A673 (cell line): Measurements from ENCODE around the gene WRAP53. TPM values are rescaled to one million over a fixed set of nuclear protein-coding genes. Genes with fewer than 3 reads are reported as not detected.

Source experiments
- BruUV-seq: library from RNA; stranded (reverse); fragments of 400-500 nt; replicated peaks from 2 replicates; lab custom pipeline; 2021; lab: Mats Ljungman, UMichigan
- CTCF ChIA-PET: fragments of 300-600 bp; sonication (Branson Sonifier 250); formaldehyde crosslinking; loops from one replicate; lab custom pipeline; 2022; ENCODE audit warnings: antibody characterized with exemption; lab: Charles Lee
- POLR2A ChIA-PET: fragments of 300-600 bp; sonication (Branson Sonifier 250); formaldehyde crosslinking; loops from one replicate; lab custom pipeline; 2022; ENCODE audit warnings: antibody characterized with exemption; ENCODE audit not compliant: low non-redundant PET; lab: Charles Lee
- DNase-seq: peaks from one replicate; pipeline ENCODE4 v3.0.0-alpha.2; 2015; ENCODE audit warnings: low spot score
- H3K27ac ChIP-seq: fragments of 200-600 bp; sonication (generic); 2 replicates; pipeline ENCODE4 v1.5.1; 2016; ENCODE audit warnings: mixed run types, low read depth, mild to moderate bottlenecking, mixed read lengths, antibody characterized with exemption, low read length; ENCODE audit not compliant: poor library complexity, severe bottlenecking
- H3K27me3 ChIP-seq: fragments of 200-600 bp; sonication (generic); replicated peaks from 2 replicates; pipeline ENCODE4 v1.6.1; 2017; ENCODE audit warnings: mixed run types, low read depth, mild to moderate bottlenecking, mixed read lengths, antibody characterized with exemption, low read length; ENCODE audit not compliant: insufficient read depth, poor library complexity
- H3K36me3 ChIP-seq: fragments of 200-600 bp; sonication (generic); 2 replicates; pipeline ENCODE4 v1.6.1; 2016; ENCODE audit warnings: mixed run types, mild to moderate bottlenecking, mixed read lengths, antibody characterized with exemption, low read length; ENCODE audit not compliant: insufficient read depth, poor library complexity, severe bottlenecking
- H3K4me1 ChIP-seq: fragments of 200-600 bp; sonication (generic); 2 replicates; pipeline ENCODE4 v1.6.1; 2017; ENCODE audit warnings: mixed run types, mild to moderate bottlenecking, mixed read lengths, antibody characterized with exemption, low read length; ENCODE audit not compliant: insufficient read depth, poor library complexity, severe bottlenecking
- H3K4me3 ChIP-seq: fragments of 200-600 bp; sonication (generic); 2 replicates; pipeline ENCODE4 v1.5.1; 2016; ENCODE audit warnings: low read depth, mixed run types, mild to moderate bottlenecking, mixed read lengths, low read length; ENCODE audit not compliant: poor library complexity, severe bottlenecking
- H3K9me3 ChIP-seq: fragments of 200-600 bp; sonication (generic); 2 replicates; pipeline ENCODE4 v1.6.1; 2016; ENCODE audit warnings: mixed run types, low read depth, mild to moderate bottlenecking, mixed read lengths, antibody characterized with exemption, low read length; ENCODE audit not compliant: poor library complexity, severe bottlenecking
- EZH2 ChIP-seq: fragments of 200-600 bp; sonication (generic); IDR thresholded peaks from 2 replicates; pipeline ENCODE4 v1.6.1; 2017; ENCODE audit warnings: borderline replicate concordance, low read depth, mild to moderate bottlenecking, mixed read lengths, antibody characterized with exemption, low read length; ENCODE audit not compliant: poor library complexity, severe bottlenecking
- intact Hi-C: fragments of 100-400 bp; cut with micrococcal nuclease; formaldehyde crosslinking; loops from one replicate; pipeline ENCODE4 v1.10.0; 2022; ENCODE audit not compliant: unreplicated experiment
- total RNA-seq: library from RNA; stranded (reverse); gene quantifications from 2 replicates; pipeline ENCODE4 v1.2.3, GENCODE V29; 2021
- TF ChIP-seq, protein P1 (sequence below): fragments of 300-800, 200-600 bp; sonication (generic); conservative IDR thresholded peaks from 2 replicates; pipeline ENCODE4 v1.5.1; 2017; ENCODE audit warnings: low read depth, mild to moderate bottlenecking, antibody characterized with exemption, low read length, moderate library complexity, mixed read lengths

WRAP53 gene
- total RNA-seq, 1 experiment from 2014 or later = 42.2 TPM

DNA sequence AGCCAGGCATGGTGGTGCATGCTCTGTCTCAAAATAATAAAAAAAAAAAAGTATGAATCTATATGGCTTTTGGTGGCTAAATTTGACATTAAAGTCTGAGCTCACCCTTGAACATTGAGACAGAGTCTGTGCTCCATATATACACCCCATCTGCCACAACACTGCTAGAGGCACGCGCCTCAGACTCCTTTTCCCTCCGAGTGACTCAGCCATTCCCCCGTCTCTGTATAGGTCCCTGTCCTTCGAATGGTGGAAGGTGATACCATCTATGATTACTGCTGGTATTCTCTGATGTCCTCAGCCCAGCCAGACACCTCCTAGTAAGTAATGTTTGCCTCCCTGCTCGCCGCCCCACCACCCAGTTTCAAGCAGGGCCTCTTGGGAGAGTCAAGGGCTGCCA is 12.2 kb downstream of the WRAP53 start:
- H3K27ac ChIP-seq = no peak overlapping the region
- peaks cover 22% of the 10 kb centered on the region for H3K4me1 ChIP-seq
- peaks cover 9% of the 10 kb centered on the region for H3K36me3 ChIP-seq
- H3K4me3 ChIP-seq = no peak overlapping the region
- ChIA-PET POLR2A (interaction anchor here (0.7 kb wide), 1 partner anchor 442 kb away, joined by 4 read pairs; no protein-coding TSS in a partner anchor), CTCF (no interaction called here)
- no TSS peak for BruUV-seq
- H3K27me3 ChIP-seq = no peaks in the 10 kb centered on the region
- DNase-seq = no peak
- no peaks in the 10 kb centered on the region for H3K9me3 ChIP-seq
- TF ChIP-seq, protein P1, sequence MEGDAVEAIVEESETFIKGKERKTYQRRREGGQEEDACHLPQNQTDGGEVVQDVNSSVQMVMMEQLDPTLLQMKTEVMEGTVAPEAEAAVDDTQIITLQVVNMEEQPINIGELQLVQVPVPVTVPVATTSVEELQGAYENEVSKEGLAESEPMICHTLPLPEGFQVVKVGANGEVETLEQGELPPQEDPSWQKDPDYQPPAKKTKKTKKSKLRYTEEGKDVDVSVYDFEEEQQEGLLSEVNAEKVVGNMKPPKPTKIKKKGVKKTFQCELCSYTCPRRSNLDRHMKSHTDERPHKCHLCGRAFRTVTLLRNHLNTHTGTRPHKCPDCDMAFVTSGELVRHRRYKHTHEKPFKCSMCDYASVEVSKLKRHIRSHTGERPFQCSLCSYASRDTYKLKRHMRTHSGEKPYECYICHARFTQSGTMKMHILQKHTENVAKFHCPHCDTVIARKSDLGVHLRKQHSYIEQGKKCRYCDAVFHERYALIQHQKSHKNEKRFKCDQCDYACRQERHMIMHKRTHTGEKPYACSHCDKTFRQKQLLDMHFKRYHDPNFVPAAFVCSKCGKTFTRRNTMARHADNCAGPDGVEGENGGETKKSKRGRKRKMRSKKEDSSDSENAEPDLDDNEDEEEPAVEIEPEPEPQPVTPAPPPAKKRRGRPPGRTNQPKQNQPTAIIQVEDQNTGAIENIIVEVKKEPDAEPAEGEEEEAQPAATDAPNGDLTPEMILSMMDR = no peak
- no peak for TF ChIP-seq EZH2
- intact Hi-C loops = no loop called here

DNA sequence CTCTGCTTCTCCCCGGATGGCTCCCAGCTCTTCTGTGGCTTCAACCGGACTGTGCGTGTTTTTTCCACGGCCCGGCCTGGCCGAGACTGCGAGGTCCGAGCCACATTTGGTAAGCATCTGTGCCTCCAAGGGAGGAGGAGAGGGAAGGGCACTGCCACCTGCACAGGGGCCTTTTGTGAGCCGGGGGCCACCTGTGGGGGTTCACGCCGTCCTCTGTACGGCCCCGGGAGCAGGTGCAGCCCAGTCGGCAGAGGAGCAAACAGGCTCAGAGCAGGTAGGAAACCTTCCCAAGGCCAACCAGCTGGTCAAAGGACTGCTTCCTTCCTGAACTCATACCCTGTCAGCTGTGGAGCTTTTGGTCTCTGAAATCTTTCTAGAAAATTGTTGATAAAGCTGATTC is 13.4 kb downstream of the WRAP53 start:
- Histone ChIP-seq H3K9me3 (no peaks in the 10 kb centered on the region), H3K27ac (no peak overlapping the region), H3K4me3 (no peak overlapping the region), H3K27me3 (no peaks in the 10 kb centered on the region), H3K4me1 (peaks cover 32% of the 10 kb centered on the region), H3K36me3 (peaks cover 8% of the 10 kb centered on the region)
- intact Hi-C loops = no loop called here
- ChIA-PET POLR2A (interaction anchor here (0.6 kb wide), 1 partner anchor 155 kb away, joined by 3 read pairs; no protein-coding TSS in a partner anchor), CTCF (no interaction called here)
- TF ChIP-seq, protein P1 = no peak
- no peak for TF ChIP-seq EZH2
- DNase-seq = no peak
- BruUV-seq = no TSS peak

DNA sequence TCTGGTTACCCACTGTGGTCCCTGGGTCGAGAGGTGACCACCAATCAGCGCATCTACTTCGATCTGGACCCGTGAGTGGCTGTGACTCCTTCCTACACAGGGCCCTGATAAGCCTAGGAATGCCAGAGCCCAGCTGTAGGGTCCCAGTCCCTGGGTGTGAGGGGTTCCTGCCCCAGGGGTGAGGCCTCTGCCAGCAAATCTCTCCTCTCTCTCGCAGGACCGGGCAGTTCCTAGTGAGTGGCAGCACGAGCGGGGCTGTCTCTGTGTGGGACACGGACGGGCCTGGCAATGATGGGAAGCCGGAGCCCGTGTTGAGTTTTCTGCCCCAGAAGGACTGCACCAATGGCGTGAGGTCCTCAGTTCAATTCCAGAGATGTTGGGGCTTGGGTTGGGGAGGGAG is 14.5 kb downstream of the WRAP53 start:
- Histone ChIP-seq H3K27ac (no peak overlapping the region), H3K36me3 (peaks cover 8% of the 10 kb centered on the region), H3K27me3 (no peaks in the 10 kb centered on the region), H3K4me1 (peaks cover 32% of the 10 kb centered on the region), H3K4me3 (no peak overlapping the region), H3K9me3 (no peaks in the 10 kb centered on the region)
- no peak for TF ChIP-seq EZH2
- TF ChIP-seq, protein P1 = no peak
- BruUV-seq = no TSS peak
- no peak for DNase-seq
- intact Hi-C loops = no loop called here
- CTCF ChIA-PET = interaction anchor here (1.6 kb wide), 1 partner anchor 15 kb away, joined by 5 read pairs; the partner anchor contains the start of gene TP53
- POLR2A ChIA-PET = interaction anchor here (0.6 kb wide), 1 partner anchor 13 kb away, joined by 9 read pairs; no protein-coding TSS in a partner anchor
